HepG2 (cell line): ENCODE results near the gene RPL36AL. TPM values are rescaled to one million over a fixed set of nuclear protein-coding genes. Genes with fewer than 3 reads are reported as not detected.

Experiments used
- HMG20A ChIP-seq: IDR thresholded peaks from 2 replicates; pipeline ENCODE4 v1.6.1; 2016; ENCODE audit warnings: borderline replicate concordance
- KMT2B ChIP-seq: IDR thresholded peaks from 2 replicates; pipeline ENCODE4 v1.6.1; 2016; ENCODE audit warnings: missing genetic modification reagents, missing compliant biosample characterization
- MXI1 ChIP-seq: IDR thresholded peaks from 3 replicates; pipeline ENCODE4 v1.6.1; 2012; ENCODE audit warnings: low read depth, low read length, inconsistent platforms, borderline replicate concordance
- MZF1 ChIP-seq: sonication (generic); formaldehyde crosslinking; IDR thresholded peaks from 2 replicates; pipeline ENCODE4 v1.8.1; 2023; ENCODE audit warnings: mild to moderate bottlenecking, missing genetic modification reagents, borderline replicate concordance
- PAWR ChIP-seq: sonication (generic); formaldehyde crosslinking; IDR thresholded peaks from 2 replicates; pipeline ENCODE4 v1.4.0; 2020; ENCODE audit warnings: missing genetic modification reagents, mild to moderate bottlenecking, borderline replicate concordance
- PLSCR1 ChIP-seq: sonication (generic); formaldehyde crosslinking; IDR thresholded peaks from 2 replicates; pipeline ENCODE4 v1.5.0; 2020; ENCODE audit warnings: missing genetic modification reagents, mild to moderate bottlenecking, borderline replicate concordance
- RBM39 ChIP-seq: fragments of 200-400 bp; formaldehyde crosslinking; IDR thresholded peaks from one replicate; pipeline ENCODE4 v1.6.1; 2018; ENCODE audit warnings: antibody characterized with exemption, mild to moderate bottlenecking, low read depth, low read length; ENCODE audit not compliant: poor library complexity, severe bottlenecking
- REPIN1 ChIP-seq: sonication (generic); formaldehyde crosslinking; IDR thresholded peaks from 2 replicates; pipeline ENCODE4 v1.8.0; 2022; ENCODE audit warnings: missing genetic modification reagents, low read depth, mild to moderate bottlenecking, borderline replicate concordance
- TGIF2 ChIP-seq: IDR thresholded peaks from 2 replicates; pipeline ENCODE4 v1.6.1; 2016; ENCODE audit warnings: control low read depth, missing compliant biosample characterization
- ZKSCAN5 ChIP-seq: sonication (generic); formaldehyde crosslinking; IDR thresholded peaks from 2 replicates; pipeline ENCODE4 v1.5.1; 2020; ENCODE audit warnings: mild to moderate bottlenecking, missing genetic modification reagents
- ZNF232 ChIP-seq: sonication (generic); formaldehyde crosslinking; IDR thresholded peaks from 2 replicates; pipeline ENCODE4 v1.4.0; 2020; ENCODE audit warnings: missing genetic modification reagents, borderline replicate concordance
- ZNF318 ChIP-seq: sonication (generic); formaldehyde crosslinking; IDR thresholded peaks from 2 replicates; pipeline ENCODE4 v1.4.0; 2020; ENCODE audit warnings: mild to moderate bottlenecking, missing genetic modification reagents
- ZNF451 ChIP-seq: sonication (generic); formaldehyde crosslinking; IDR thresholded peaks from 2 replicates; pipeline ENCODE4 v1.5.0; 2020; ENCODE audit warnings: mild to moderate bottlenecking, missing genetic modification reagents
- ZNF589 ChIP-seq: sonication (generic); formaldehyde crosslinking; conservative IDR thresholded peaks from 2 replicates; pipeline ENCODE4 v1.8.0; 2022; ENCODE audit warnings: mild to moderate bottlenecking, moderate library complexity, missing genetic modification reagents
- ZNF878 ChIP-seq: sonication (generic); formaldehyde crosslinking; IDR thresholded peaks from 2 replicates; pipeline ENCODE4 v1.8.1; 2023; ENCODE audit warnings: mild to moderate bottlenecking, missing genetic modification reagents, moderate library complexity
- polyA plus RNA-seq, 8 experiments: library from polyadenylated mRNA; depleted of rRNA in 3 of 8; stranded (reverse) in 7 of 8; unstranded in 1 of 8; fragments of >200 nt; fragmentation: Illumina TruSeq in 4 of 8; extraction: Trizol in 4 of 8; gene quantifications; 2 replicates each; pipeline versions ENCODE4 v1.2.1 to v1.2.3, GENCODE V29; 2011 to 2016; ENCODE audit warnings: low read depth in 4 of 8, missing spikeins in 1 of 8, mixed read lengths in 1 of 8; ENCODE audit not compliant: insufficient read depth in 1 of 8
- total RNA-seq, 5 experiments: library from RNA; depleted of rRNA; stranded (reverse); fragments of >200 nt; fragmentation: Illumina TruSeq; extraction: Trizol; gene quantifications; 2 replicates each; pipeline ENCODE4 v1.2.3, GENCODE V29; 2016; ENCODE audit warnings: low read depth in 1 of 5
- TF ChIP-seq, protein P1 (sequence below): sonication (generic); formaldehyde crosslinking; IDR thresholded peaks from 2 replicates; pipeline ENCODE4 v1.8.0; 2022; ENCODE audit warnings: missing genetic modification reagents, mild to moderate bottlenecking, borderline replicate concordance
- TF ChIP-seq, protein P2 (sequence below): sonication (generic); formaldehyde crosslinking; IDR thresholded peaks from 2 replicates; pipeline ENCODE4 v1.5.0; 2020; ENCODE audit warnings: missing genetic modification reagents

RPL36AL gene
- total and polyA plus RNA-seq, 2 of the 13 experiments (the other 11 are each of a cell fraction or from before 2014, with no cell fraction given): 90.0 to 294 TPM

GRCh38 chr14:49598485-49599300 is 21.7 kb downstream of the RPL36AL start, which contains the start of gene LRR1 (continued):
- TF ChIP-seq RBM39 (peak; percentile 87), PLSCR1 (CRISPR knock-in tag) (no peak), PAWR (CRISPR knock-in tag) (no peak), MZF1 (CRISPR knock-in tag) (no peak), ZNF232 (peak; percentile 74), MXI1 (peak; percentile 79; the same call in 2 of the 3 replicates), REPIN1 (CRISPR knock-in tag) (no peak; the same call in none of the 2 replicates), TGIF2 (peak; percentile 67; the same call in 1 of the 2 replicates), HMG20A (CRISPR knock-in tag) (no peak), ZNF318 (CRISPR knock-in tag) (peak; percentile 32; the same call in 1 of the 2 replicates), ZKSCAN5 (CRISPR knock-in tag) (0 out of 2 replicates have a peak, but pooled peaks have one; percentile 2), ZNF589 (peak; percentile 79; the same call in 1 of the 2 replicates), ZNF878 (CRISPR knock-in tag) (peak; percentile 69; the same call in 1 of the 2 replicates), KMT2B (peak; percentile 94), ZNF451 (no peak; the same call in 1 of the 2 replicates)
- TF ChIP-seq, protein P1, sequence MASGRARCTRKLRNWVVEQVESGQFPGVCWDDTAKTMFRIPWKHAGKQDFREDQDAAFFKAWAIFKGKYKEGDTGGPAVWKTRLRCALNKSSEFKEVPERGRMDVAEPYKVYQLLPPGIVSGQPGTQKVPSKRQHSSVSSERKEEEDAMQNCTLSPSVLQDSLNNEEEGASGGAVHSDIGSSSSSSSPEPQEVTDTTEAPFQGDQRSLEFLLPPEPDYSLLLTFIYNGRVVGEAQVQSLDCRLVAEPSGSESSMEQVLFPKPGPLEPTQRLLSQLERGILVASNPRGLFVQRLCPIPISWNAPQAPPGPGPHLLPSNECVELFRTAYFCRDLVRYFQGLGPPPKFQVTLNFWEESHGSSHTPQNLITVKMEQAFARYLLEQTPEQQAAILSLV (CRISPR knock-in tag): no peak; the same call in 1 of the 2 replicates
- TF ChIP-seq, protein P2, sequence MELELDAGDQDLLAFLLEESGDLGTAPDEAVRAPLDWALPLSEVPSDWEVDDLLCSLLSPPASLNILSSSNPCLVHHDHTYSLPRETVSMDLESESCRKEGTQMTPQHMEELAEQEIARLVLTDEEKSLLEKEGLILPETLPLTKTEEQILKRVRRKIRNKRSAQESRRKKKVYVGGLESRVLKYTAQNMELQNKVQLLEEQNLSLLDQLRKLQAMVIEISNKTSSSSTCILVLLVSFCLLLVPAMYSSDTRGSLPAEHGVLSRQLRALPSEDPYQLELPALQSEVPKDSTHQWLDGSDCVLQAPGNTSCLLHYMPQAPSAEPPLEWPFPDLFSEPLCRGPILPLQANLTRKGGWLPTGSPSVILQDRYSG: no peak
